ENCODE measurements around the gene ERBB4. TPM values are rescaled to one million over a fixed set of nuclear protein-coding genes. Genes with fewer than 3 reads are reported as not detected.
A peak's percentile ranks its signal among the peaks of the same experiment; 100 is the strongest.

The ERBB4 gene
- total RNA-seq, 1 donor from 2014 or later: 22.6 TPM

GRCh38 chr2:212142631-212143030 lies 396.0 kb downstream of the ERBB4 start:
- Histone ChIP-seq H3K4me3 (no peak overlapping the region), H3K27me3 (no peaks in the 10 kb centered on the region), H3K36me3 (no peaks in the 10 kb centered on the region), H3K4me1 (no peaks in the 10 kb centered on the region), H3K27ac (no peak overlapping the region), H3K9me3 (no peaks in the 10 kb centered on the region)
- ATAC-seq: no peak
- intact Hi-C loops (cut with DNase I): no loop called here
- DNase-seq: no peak
- TF ChIP-seq, protein P1, sequence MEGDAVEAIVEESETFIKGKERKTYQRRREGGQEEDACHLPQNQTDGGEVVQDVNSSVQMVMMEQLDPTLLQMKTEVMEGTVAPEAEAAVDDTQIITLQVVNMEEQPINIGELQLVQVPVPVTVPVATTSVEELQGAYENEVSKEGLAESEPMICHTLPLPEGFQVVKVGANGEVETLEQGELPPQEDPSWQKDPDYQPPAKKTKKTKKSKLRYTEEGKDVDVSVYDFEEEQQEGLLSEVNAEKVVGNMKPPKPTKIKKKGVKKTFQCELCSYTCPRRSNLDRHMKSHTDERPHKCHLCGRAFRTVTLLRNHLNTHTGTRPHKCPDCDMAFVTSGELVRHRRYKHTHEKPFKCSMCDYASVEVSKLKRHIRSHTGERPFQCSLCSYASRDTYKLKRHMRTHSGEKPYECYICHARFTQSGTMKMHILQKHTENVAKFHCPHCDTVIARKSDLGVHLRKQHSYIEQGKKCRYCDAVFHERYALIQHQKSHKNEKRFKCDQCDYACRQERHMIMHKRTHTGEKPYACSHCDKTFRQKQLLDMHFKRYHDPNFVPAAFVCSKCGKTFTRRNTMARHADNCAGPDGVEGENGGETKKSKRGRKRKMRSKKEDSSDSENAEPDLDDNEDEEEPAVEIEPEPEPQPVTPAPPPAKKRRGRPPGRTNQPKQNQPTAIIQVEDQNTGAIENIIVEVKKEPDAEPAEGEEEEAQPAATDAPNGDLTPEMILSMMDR (IDR thresholded peaks at IDR 0.05): no peak

- no peaks in the 10 kb centered on the region for H3K9me3 ChIP-seq
- no peaks in the 10 kb centered on the region for H3K36me3 ChIP-seq
- TF ChIP-seq, protein P1 (IDR thresholded peaks at IDR 0.05): no peak
- no peaks in the 10 kb centered on the region for H3K4me1 ChIP-seq
- intact Hi-C loops (cut with DNase I): no loop called here
- H3K27ac ChIP-seq: no peak overlapping the region
- H3K27me3 ChIP-seq: no peaks in the 10 kb centered on the region
- DNase-seq (no peak), ATAC-seq (no peak)
- no peak overlapping the region for H3K4me3 ChIP-seq
Measured at GRCh38 chr2:212141499-212141898, 397.1 kb downstream of the ERBB4 start.

GRCh38 chr2:212136216-212136795 lies 402.3 kb downstream of the ERBB4 start:
- Histone ChIP-seq H3K27ac (no peak overlapping the region), H3K36me3 (no peaks in the 10 kb centered on the region), H3K27me3 (no peaks in the 10 kb centered on the region), H3K9me3 (no peaks in the 10 kb centered on the region), H3K4me3 (no peak overlapping the region), H3K4me1 (no peaks in the 10 kb centered on the region)
- TF ChIP-seq, protein P1 (IDR thresholded peaks at IDR 0.05): no peak
- ATAC-seq: no peak
- no peak for DNase-seq
- intact Hi-C loops (cut with DNase I): no loop called here

- Histone ChIP-seq H3K4me3 (no peak overlapping the region), H3K4me1 (no peaks in the 10 kb centered on the region), H3K27ac (no peak overlapping the region), H3K27me3 (no peaks in the 10 kb centered on the region), H3K9me3 (no peaks in the 10 kb centered on the region), H3K36me3 (no peaks in the 10 kb centered on the region)
- TF ChIP-seq, protein P1 (IDR thresholded peaks at IDR 0.05): no peak
- DNase-seq (no peak), ATAC-seq (no peak)
- intact Hi-C loops (cut with DNase I): no loop called here
Measured at GRCh38 chr2:212135739-212136138, 402.9 kb downstream of the ERBB4 start.

- DNase-seq (no peak), ATAC-seq (no peak)
- TF ChIP-seq, protein P1 (IDR thresholded peaks at IDR 0.05): no peak
- intact Hi-C loops (cut with DNase I): no loop called here
- no peaks in the 10 kb centered on the region for H3K27me3 ChIP-seq
- no peak overlapping the region for H3K27ac ChIP-seq
- no peak overlapping the region for H3K4me3 ChIP-seq
- H3K4me1 ChIP-seq: no peaks in the 10 kb centered on the region
- H3K36me3 ChIP-seq: no peaks in the 10 kb centered on the region
- no peaks in the 10 kb centered on the region for H3K9me3 ChIP-seq
Measured at GRCh38 chr2:212133337-212133736, 405.3 kb downstream of the ERBB4 start.

DNA sequence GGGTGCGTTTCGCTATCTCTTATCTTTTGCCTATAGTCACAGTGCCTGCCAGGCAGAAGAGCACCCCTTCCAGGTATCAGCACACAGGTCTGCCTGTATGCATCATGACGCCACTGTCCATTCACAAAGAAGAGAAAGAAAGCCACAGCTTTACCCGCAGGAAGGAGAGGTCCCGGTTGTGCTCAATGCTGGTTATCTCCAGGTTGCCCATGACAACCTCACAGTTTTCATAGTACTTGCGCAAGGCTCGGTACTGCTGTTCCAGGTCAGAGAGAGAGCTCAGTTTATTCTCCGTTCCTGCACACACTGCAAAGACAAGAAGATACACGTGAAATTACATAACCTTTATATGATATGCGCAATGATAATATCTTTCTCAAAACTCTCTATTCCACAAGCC lies 414.0 kb downstream of the ERBB4 start:
- TF ChIP-seq, protein P1 (IDR thresholded peaks at IDR 0.05): no peak
- Histone ChIP-seq H3K9me3 (no peaks in the 10 kb centered on the region), H3K4me1 (no peaks in the 10 kb centered on the region), H3K36me3 (no peaks in the 10 kb centered on the region), H3K27me3 (no peaks in the 10 kb centered on the region), H3K27ac (no peak overlapping the region), H3K4me3 (peak overlapping the region; percentile 21)
- ATAC-seq (peak; percentile 84), DNase-seq (no peak)
- intact Hi-C loops (cut with DNase I): no loop called here

Data from upper lobe of right lung (tissue), 1 donor.